Measurements from ENCODE around the gene POU2F2. TPM values are rescaled to one million over a fixed set of nuclear protein-coding genes. Genes with fewer than 3 reads are reported as not detected.

POU2F2 gene
- total RNA-seq, 5 donors from 2014 or later (not counting 1 experiment from before 2014, with no cell fraction given): 27.9 to 71.7 (median 59.5) TPM

- ChIA-PET POLR2A (interaction anchor here in 1 of 2 donors (0.6 to 0.7 kb wide), 3 partner anchors 13 to 45 kb away, joined by 4 to 12 read pairs (median 8); no protein-coding TSS in a partner anchor), CTCF (interaction anchor here (0.6 to 1.5 kb wide), 8 partner anchors 8 to 161 kb away, joined by 3 to 9 read pairs (median 4); partner anchors contain the start of genes GSK3A (in 1 of the 2) and ZNF574 (in 1 of the 2))
- Histone ChIP-seq H3K4me1 (ENCODE audit: control insufficient read depth in 1 of 2, extremely low read depth in 1 of 2, insufficient read depth in 2 of 2, low read length in 2 of 2) (peaks cover 0 to 26% of the 10 kb centered on the region in 2 experiments), H3K27me3 (replicated peaks in 1 of 2; ENCODE audit: control insufficient read depth in 2 of 2, extremely low read depth in 1 of 2, insufficient read depth in 2 of 2, low read length in 1 of 2) (peaks cover 9 to 58% of the 10 kb centered on the region in 2 experiments), H3K27ac (ENCODE audit: low read length) (no peak overlapping the region), H3K36me3 (ENCODE audit: control insufficient read depth in 2 of 2, extremely low read depth in 1 of 2, insufficient read depth in 1 of 2, low read length in 1 of 2) (no peaks in the 10 kb centered on the region), H3K4me3 (ENCODE audit: control insufficient read depth in 1 of 2, extremely low read depth in 1 of 2, low read length in 1 of 2) (peak overlapping the region; percentile 51 to 57), H3K9me3 (no peaks in the 10 kb centered on the region)
- Mint-ChIP-seq H3K36me3 (no peaks in the 10 kb centered on the region), H3K27ac (peak overlapping the region; percentile 9 to 16), H3K9me3 (no peaks in the 10 kb centered on the region), H3K4me3 (peak overlapping the region; percentile 83 to 89 (median 85)), H3K27me3 (peaks cover 17 to 21% of the 10 kb centered on the region in 2 donors), H3K4me1 (peaks cover 14 to 15% (median 14%) of the 10 kb centered on the region in 3 donors)
- peak; percentile 29 to 41 (median 32) for ATAC-seq (replicated peaks in 1 of 4)
- peak in 2 of 35 experiments; percentile 17 to 43 for DNase-seq
- 2% methylated on average over 16 of the region's 34 CpGs for WGBS (ENCODE audit: insufficient coverage)
Observed at GRCh38 chr19:42175952-42176648, 43.9 kb upstream of the POU2F2 start.

GRCh38 chr19:42174958-42175734 lies 42.9 kb upstream of the POU2F2 start:
- H3K27me3 ChIP-seq (replicated peaks in 1 of 2; ENCODE audit: control insufficient read depth in 2 of 2, extremely low read depth in 1 of 2, insufficient read depth in 2 of 2, low read length in 1 of 2): peaks cover 9 to 54% of the 10 kb centered on the region in 2 experiments
- no peak overlapping the region for H3K27ac Mint-ChIP-seq
- H3K9me3 ChIP-seq: no peaks in the 10 kb centered on the region
- 84% methylated on average over 6 of the region's 6 CpGs for WGBS (ENCODE audit: insufficient coverage)
- H3K36me3 Mint-ChIP-seq: no peaks in the 10 kb centered on the region
- peaks cover 14 to 15% (median 14%) of the 10 kb centered on the region in 3 donors for H3K4me1 Mint-ChIP-seq
- no peaks in the 10 kb centered on the region for H3K9me3 Mint-ChIP-seq
- H3K27ac ChIP-seq (ENCODE audit: low read length): no peak overlapping the region
- H3K36me3 ChIP-seq (ENCODE audit: control insufficient read depth in 2 of 2, extremely low read depth in 1 of 2, insufficient read depth in 1 of 2, low read length in 1 of 2): no peaks in the 10 kb centered on the region
- no peak overlapping the region for H3K4me3 ChIP-seq (ENCODE audit: control insufficient read depth in 1 of 2, extremely low read depth in 1 of 2, low read length in 1 of 2)
- no peak for ATAC-seq (replicated peaks in 1 of 4)
- DNase-seq: no peak
- POLR2A ChIA-PET: interaction anchor here in 1 of 2 donors (0.6 kb wide), 1 partner anchor 51 kb away, joined by 4 read pairs; no protein-coding TSS in a partner anchor
- H3K27me3 Mint-ChIP-seq: peaks cover 17 to 20% of the 10 kb centered on the region in 2 donors
- CTCF ChIA-PET: interaction anchor here in 1 of 2 donors (0.7 to 1.5 kb wide), 2 partner anchors 64 to 68 kb away, joined by 3 to 5 read pairs; partner anchors contain the start of gene GSK3A
- peaks cover 0 to 26% of the 10 kb centered on the region in 2 experiments for H3K4me1 ChIP-seq (ENCODE audit: control insufficient read depth in 1 of 2, extremely low read depth in 1 of 2, insufficient read depth in 2 of 2, low read length in 2 of 2)
- H3K4me3 Mint-ChIP-seq: peak overlapping the region; percentile 83 to 89 (median 85)

DNA sequence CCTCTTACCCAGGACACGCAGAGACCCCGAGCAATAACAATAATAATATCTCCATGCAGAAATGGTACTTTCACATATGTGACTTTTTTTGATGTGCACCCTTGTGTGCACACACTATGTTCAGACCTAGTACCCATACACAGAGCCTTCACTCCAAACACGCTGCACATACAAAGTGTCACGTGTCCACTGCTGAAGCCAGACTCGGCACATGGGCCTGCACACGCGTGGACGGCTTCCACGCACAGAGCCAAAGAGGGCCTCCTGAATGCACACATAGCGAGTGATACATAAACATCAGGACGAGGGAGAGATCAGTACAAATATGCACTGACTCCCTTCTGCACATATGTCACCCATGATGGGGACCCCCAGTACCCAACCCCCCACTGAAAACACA lies 41.9 kb upstream of the POU2F2 start:
- no peak for ATAC-seq (replicated peaks in 1 of 4)
- POLR2A ChIA-PET: no interaction called here
- H3K36me3 ChIP-seq (ENCODE audit: control insufficient read depth in 2 of 2, extremely low read depth in 1 of 2, insufficient read depth in 1 of 2, low read length in 1 of 2): no peaks in the 10 kb centered on the region
- no peak overlapping the region for H3K4me3 ChIP-seq (ENCODE audit: control insufficient read depth in 1 of 2, extremely low read depth in 1 of 2, low read length in 1 of 2)
- H3K27ac ChIP-seq (ENCODE audit: low read length): no peak overlapping the region
- H3K9me3 Mint-ChIP-seq: no peaks in the 10 kb centered on the region
- no peak overlapping the region for H3K27ac Mint-ChIP-seq
- CTCF ChIA-PET: no interaction called here
- peaks cover 16 to 17% of the 10 kb centered on the region in 2 donors for H3K27me3 Mint-ChIP-seq
- H3K4me3 Mint-ChIP-seq: no peak overlapping the region
- H3K4me1 Mint-ChIP-seq: peaks cover 11 to 15% (median 14%) of the 10 kb centered on the region in 3 donors
- no peaks in the 10 kb centered on the region for H3K36me3 Mint-ChIP-seq
- no peaks in the 10 kb centered on the region for H3K9me3 ChIP-seq
- no peak for DNase-seq
- 94% methylated on average over 11 of the region's 11 CpGs for whole genome bisulfite sequencing (ENCODE audit: insufficient coverage)
- peaks cover 9 to 46% of the 10 kb centered on the region in 2 experiments for H3K27me3 ChIP-seq (replicated peaks in 1 of 2; ENCODE audit: control insufficient read depth in 2 of 2, extremely low read depth in 1 of 2, insufficient read depth in 2 of 2, low read length in 1 of 2)
- peaks cover 0 to 22% of the 10 kb centered on the region in 2 experiments for H3K4me1 ChIP-seq (ENCODE audit: control insufficient read depth in 1 of 2, extremely low read depth in 1 of 2, insufficient read depth in 2 of 2, low read length in 2 of 2)

DNA sequence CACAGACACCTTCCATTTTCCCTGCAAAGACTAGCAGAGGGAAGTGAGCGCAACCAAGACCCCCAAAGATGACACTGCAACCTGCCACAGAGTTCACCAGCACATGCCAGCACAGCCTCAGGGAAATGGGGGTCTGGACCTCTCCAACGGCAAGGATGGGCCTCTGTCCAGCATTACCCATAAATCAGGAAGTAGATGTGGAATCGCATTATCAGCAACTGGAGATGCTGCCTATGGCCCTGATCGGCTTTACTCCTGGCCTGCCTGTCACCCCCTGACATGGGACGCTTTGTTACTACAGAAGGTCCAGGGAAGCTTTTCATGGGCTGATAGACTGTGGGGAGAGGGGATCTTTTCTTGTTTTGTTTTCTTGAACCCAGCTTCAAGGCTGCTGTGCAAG lies 41.4 kb upstream of the POU2F2 start:
- Histone ChIP-seq H3K36me3 (ENCODE audit: control insufficient read depth in 2 of 2, extremely low read depth in 1 of 2, insufficient read depth in 1 of 2, low read length in 1 of 2) (no peaks in the 10 kb centered on the region), H3K27me3 (replicated peaks in 1 of 2; ENCODE audit: control insufficient read depth in 2 of 2, extremely low read depth in 1 of 2, insufficient read depth in 2 of 2, low read length in 1 of 2) (peaks cover 9 to 41% of the 10 kb centered on the region in 2 experiments), H3K4me1 (ENCODE audit: control insufficient read depth in 1 of 2, extremely low read depth in 1 of 2, insufficient read depth in 2 of 2, low read length in 2 of 2) (peaks cover 0 to 21% of the 10 kb centered on the region in 2 experiments), H3K27ac (ENCODE audit: low read length) (no peak overlapping the region), H3K4me3 (ENCODE audit: control insufficient read depth in 1 of 2, extremely low read depth in 1 of 2, low read length in 1 of 2) (no peak overlapping the region), H3K9me3 (no peaks in the 10 kb centered on the region)
- Mint-ChIP-seq H3K4me1 (peaks cover 11 to 15% (median 14%) of the 10 kb centered on the region in 3 donors), H3K27ac (no peak overlapping the region), H3K36me3 (no peaks in the 10 kb centered on the region), H3K4me3 (no peak overlapping the region), H3K9me3 (no peaks in the 10 kb centered on the region), H3K27me3 (peaks cover 16 to 17% of the 10 kb centered on the region in 2 donors)
- ATAC-seq (replicated peaks in 1 of 4): no peak
- POLR2A ChIA-PET: no interaction called here
- 100% methylated on average over 3 of the region's 5 CpGs for WGBS (ENCODE audit: insufficient coverage)
- CTCF ChIA-PET: no interaction called here
- no peak for DNase-seq

GRCh38 chr19:42172261-42172660 lies 40.0 kb upstream of the POU2F2 start:
- Mint-ChIP-seq H3K4me1 (peaks cover 11 to 15% (median 14%) of the 10 kb centered on the region in 3 donors), H3K27me3 (peaks cover 16 to 17% of the 10 kb centered on the region in 2 donors), H3K36me3 (no peaks in the 10 kb centered on the region), H3K4me3 (no peak overlapping the region), H3K27ac (no peak overlapping the region), H3K9me3 (no peaks in the 10 kb centered on the region)
- 92% methylated on average over 4 of the region's 7 CpGs for WGBS (ENCODE audit: insufficient coverage)
- no peak for ATAC-seq (replicated peaks in 1 of 4)
- Histone ChIP-seq H3K9me3 (no peaks in the 10 kb centered on the region), H3K36me3 (ENCODE audit: control insufficient read depth in 2 of 2, extremely low read depth in 1 of 2, insufficient read depth in 1 of 2, low read length in 1 of 2) (no peaks in the 10 kb centered on the region), H3K4me3 (ENCODE audit: control insufficient read depth in 1 of 2, extremely low read depth in 1 of 2, low read length in 1 of 2) (no peak overlapping the region), H3K27ac (ENCODE audit: low read length) (no peak overlapping the region), H3K4me1 (ENCODE audit: control insufficient read depth in 1 of 2, extremely low read depth in 1 of 2, insufficient read depth in 2 of 2, low read length in 2 of 2) (peaks cover 0 to 13% of the 10 kb centered on the region in 2 experiments), H3K27me3 (replicated peaks in 1 of 2; ENCODE audit: control insufficient read depth in 2 of 2, extremely low read depth in 1 of 2, insufficient read depth in 2 of 2, low read length in 1 of 2) (peaks cover 3 to 32% of the 10 kb centered on the region in 2 experiments)
- CTCF ChIA-PET: interaction anchor here in 1 of 2 donors (0.6 kb wide), 1 partner anchor 8 kb away, joined by 3 read pairs; no protein-coding TSS in a partner anchor
- DNase-seq: no peak
- POLR2A ChIA-PET: no interaction called here

GRCh38 chr19:42170715-42171114 lies 38.5 kb upstream of the POU2F2 start:
- POLR2A ChIA-PET: no interaction called here
- ATAC-seq (replicated peaks in 1 of 4) (no peak), DNase-seq (no peak)
- H3K4me1 Mint-ChIP-seq: peaks cover 4 to 7% (median 6%) of the 10 kb centered on the region in 3 donors
- Histone ChIP-seq H3K4me3 (ENCODE audit: control insufficient read depth in 1 of 2, extremely low read depth in 1 of 2, low read length in 1 of 2) (no peak overlapping the region), H3K36me3 (ENCODE audit: control insufficient read depth in 2 of 2, extremely low read depth in 1 of 2, insufficient read depth in 1 of 2, low read length in 1 of 2) (no peaks in the 10 kb centered on the region), H3K27ac (ENCODE audit: low read length) (no peak overlapping the region), H3K4me1 (ENCODE audit: control insufficient read depth in 1 of 2, extremely low read depth in 1 of 2, insufficient read depth in 2 of 2, low read length in 2 of 2) (peaks cover 0 to 3% of the 10 kb centered on the region in 2 experiments), H3K27me3 (replicated peaks in 1 of 2; ENCODE audit: control insufficient read depth in 2 of 2, extremely low read depth in 1 of 2, insufficient read depth in 2 of 2, low read length in 1 of 2) (peaks cover 3 to 23% of the 10 kb centered on the region in 2 experiments), H3K9me3 (no peaks in the 10 kb centered on the region)
- H3K36me3 Mint-ChIP-seq: no peaks in the 10 kb centered on the region
- no peak overlapping the region for H3K27ac Mint-ChIP-seq
- H3K4me3 Mint-ChIP-seq: no peak overlapping the region
- CTCF ChIA-PET: no interaction called here
- 93% methylated on average over 13 of the region's 16 CpGs for WGBS (ENCODE audit: insufficient coverage)
- no peaks in the 10 kb centered on the region for H3K9me3 Mint-ChIP-seq
- peaks cover 11% of the 10 kb centered on the region in 2 donors for H3K27me3 Mint-ChIP-seq

All from T-cell (primary cell).